Muscle layer of duodenum (tissue), 2 donors: ENCODE measurements around the gene KRTAP10-8.
"Not testable (repeated sequence)": the region's sequence is repeated elsewhere in the genome, so short reads cannot be mapped to it uniquely, and the experiment has no call there.

Experiments
- H3K27ac ChIP-seq: one replicate; pipeline ENCODE4 v1.7.0; 2013; ENCODE audit warnings: mild to moderate bottlenecking, low read length
- H3K27me3 ChIP-seq: one replicate; pipeline ENCODE4 v1.7.0; 2013; ENCODE audit warnings: low read depth, mild to moderate bottlenecking, control low read depth, low read length
- H3K36me3 ChIP-seq, 2 donors: one replicate each; pipeline ENCODE4 v1.7.0; 2013; ENCODE audit warnings: low read length in 2 of 2, control low read depth in 1 of 2, mild to moderate bottlenecking in 1 of 2; ENCODE audit not compliant: insufficient read depth in 2 of 2, control insufficient read depth in 1 of 2
- H3K4me1 ChIP-seq, 2 donors: one replicate each; pipeline ENCODE4 v1.7.0; 2013; ENCODE audit warnings: low read length in 2 of 2, mild to moderate bottlenecking in 2 of 2, control low read depth in 1 of 2, moderate library complexity in 1 of 2; ENCODE audit not compliant: insufficient read depth in 2 of 2, control insufficient read depth in 1 of 2
- H3K4me3 ChIP-seq, 2 donors: one replicate each; pipeline ENCODE4 v1.7.0; 2013; ENCODE audit warnings: low read length in 2 of 2, low read depth in 1 of 2, mild to moderate bottlenecking in 1 of 2
- H3K9me3 ChIP-seq, 2 donors: one replicate each; pipeline ENCODE4 v1.7.0; 2013; ENCODE audit warnings: low read length in 2 of 2, control low read depth in 1 of 2, mild to moderate bottlenecking in 1 of 2; ENCODE audit not compliant: control insufficient read depth in 1 of 2
- donor health status: healthy.

Gene KRTAP10-8

GRCh38 chr21:44626673-44627143 lies 14.8 kb downstream of the KRTAP10-8 start, which contains the start of gene KRTAP10-9:
Gene KRTAP10-9 (plus strand): TSS chr21:44627093. CDS start chr21:44627172, 79 bp downstream.
- no peaks in the 10 kb centered on the region for H3K4me1 ChIP-seq
- H3K27ac ChIP-seq = no peak within 1 kb of the TSS
- no peaks in the 10 kb centered on the region for H3K36me3 ChIP-seq
- no peak within 1 kb of the TSS for H3K4me3 ChIP-seq
- no peaks in the 10 kb centered on the region for H3K27me3 ChIP-seq
- peaks cover 13 to 39% of the 10 kb centered on the region in 2 donors for H3K9me3 ChIP-seq

- peaks cover 16 to 43% of the 10 kb centered on the region in 2 donors for H3K9me3 ChIP-seq
- H3K27ac ChIP-seq, H3K36me3 ChIP-seq, H3K4me1 ChIP-seq, H3K4me3 ChIP-seq, H3K27me3 ChIP-seq: not testable (repeated sequence)
These were observed 15.4 kb downstream of the KRTAP10-8 start for GRCh38 chr21:44627181-44627822.

- not testable (repeated sequence) for H3K4me1 ChIP-seq, H3K36me3 ChIP-seq, H3K4me3 ChIP-seq, H3K27ac ChIP-seq, H3K27me3 ChIP-seq
- peaks cover 17 to 41% of the 10 kb centered on the region in 2 donors for H3K9me3 ChIP-seq
These were observed 16.0 kb downstream of the KRTAP10-8 start for GRCh38 chr21:44627831-44628233.

GRCh38 chr21:44628707-44629391 lies 17.0 kb downstream of the KRTAP10-8 start:
- H3K4me1 ChIP-seq = no peaks in the 10 kb centered on the region
- no peaks in the 10 kb centered on the region for H3K27me3 ChIP-seq
- H3K4me3 ChIP-seq = no peak overlapping the region
- H3K9me3 ChIP-seq = peaks cover 14 to 32% of the 10 kb centered on the region in 2 donors
- no peaks in the 10 kb centered on the region for H3K36me3 ChIP-seq
- H3K27ac ChIP-seq = no peak overlapping the region

GRCh38 chr21:44630440-44630839 lies 18.6 kb downstream of the KRTAP10-8 start:
- no peak overlapping the region for H3K27ac ChIP-seq
- H3K9me3 ChIP-seq = peaks cover 7 to 19% of the 10 kb centered on the region in 2 donors
- H3K27me3 ChIP-seq = no peaks in the 10 kb centered on the region
- peak overlapping the region in 1 of 2 donors; percentile 22 for H3K4me3 ChIP-seq
- no peaks in the 10 kb centered on the region for H3K36me3 ChIP-seq
- no peaks in the 10 kb centered on the region for H3K4me1 ChIP-seq

GRCh38 chr21:44632067-44632466 lies 20.2 kb downstream of the KRTAP10-8 start:
- Histone ChIP-seq H3K36me3 (no peaks in the 10 kb centered on the region), H3K4me3 (no peak overlapping the region), H3K27me3 (no peaks in the 10 kb centered on the region), H3K4me1 (no peaks in the 10 kb centered on the region), H3K27ac (no peak overlapping the region), H3K9me3 (peaks cover 7 to 19% of the 10 kb centered on the region in 2 donors)

- Histone ChIP-seq H3K4me3 (no peak overlapping the region), H3K9me3 (peaks cover 12 to 18% of the 10 kb centered on the region in 2 donors), H3K36me3 (no peaks in the 10 kb centered on the region), H3K4me1 (no peaks in the 10 kb centered on the region), H3K27me3 (no peaks in the 10 kb centered on the region), H3K27ac (no peak overlapping the region)
These were observed 24.5 kb downstream of the KRTAP10-8 start for GRCh38 chr21:44636209-44637017.

- no peaks in the 10 kb centered on the region for H3K36me3 ChIP-seq
- H3K4me3 ChIP-seq = no peak within 1 kb of the TSS
- H3K4me1 ChIP-seq = no peaks in the 10 kb centered on the region
- H3K9me3 ChIP-seq = peaks cover 13% of the 10 kb centered on the region in 2 donors
- no peak within 1 kb of the TSS for H3K27ac ChIP-seq
- no peaks in the 10 kb centered on the region for H3K27me3 ChIP-seq
These were observed 25.4 kb downstream of the KRTAP10-8 start, which contains the start of gene KRTAP10-10 for GRCh38 chr21:44637018-44637850. Gene KRTAP10-10 (plus strand): TSS chr21:44637356. CDS start chr21:44637418, 62 bp downstream.

GRCh38 chr21:44637851-44638348 lies 26.0 kb downstream of the KRTAP10-8 start:
- not testable (repeated sequence) for H3K27me3 ChIP-seq, H3K36me3 ChIP-seq, H3K4me3 ChIP-seq, H3K4me1 ChIP-seq, H3K27ac ChIP-seq
- H3K9me3 ChIP-seq = peaks cover 11 to 12% of the 10 kb centered on the region in 2 donors

GRCh38 chr21:44638506-44639330 lies 26.8 kb downstream of the KRTAP10-8 start:
- not testable (repeated sequence) for H3K27me3 ChIP-seq, H3K4me1 ChIP-seq
- peaks cover 12 to 13% of the 10 kb centered on the region in 2 donors for H3K9me3 ChIP-seq

More at GRCh38 chr21:44638506-44639330, 26.8 kb downstream of the KRTAP10-8 start:
- H3K4me3 ChIP-seq, H3K36me3 ChIP-seq, H3K27ac ChIP-seq: not testable (repeated sequence)
